ENCODE data around the gene SPSB3. TPM values are rescaled to one million over a fixed set of nuclear protein-coding genes. Genes with fewer than 3 reads are reported as not detected.

SPSB3 gene
- polyA plus RNA-seq, 1 donor (not counting 4 experiments of a cell fraction or from before 2014, with no cell fraction given) = 9.5 TPM

- Histone ChIP-seq H3K4me2 (ENCODE audit: control insufficient read depth, extremely low read depth, insufficient read depth, low read depth, low read length) (no peak overlapping the region), H3K9me1 (ENCODE audit: control insufficient read depth, extremely low read depth, insufficient read depth, low read length) (peaks cover 2% of the 10 kb centered on the region), H3K27me3 (ENCODE audit: control insufficient read depth, extremely low read depth, insufficient read depth, low read length) (no peaks in the 10 kb centered on the region), H3K4me1 (ENCODE audit: control insufficient read depth, extremely low read depth, insufficient read depth, low read length) (peaks cover 19% of the 10 kb centered on the region), H3K9ac (ENCODE audit: control insufficient read depth, extremely low read depth, insufficient read depth, low read length) (no peak overlapping the region), H3K36me3 (ENCODE audit: control insufficient read depth in 2 of 2, extremely low read depth in 1 of 2, insufficient read depth in 2 of 2, low read length in 2 of 2) (peaks cover 14 to 31% of the 10 kb centered on the region in 2 experiments), H3K4me3 (ENCODE audit: control insufficient read depth in 2 of 3, extremely low read depth in 1 of 3, insufficient read depth in 2 of 3, low read depth in 1 of 3, low read length in 3 of 3) (no peak overlapping the region), H2AFZ (ENCODE audit: control insufficient read depth, low read length) (no peak overlapping the region), H3K9me3 (ENCODE audit: control insufficient read depth, low read depth, low read length) (no peaks in the 10 kb centered on the region), H4K20me1 (ENCODE audit: control insufficient read depth, extremely low read depth, insufficient read depth, low read length) (no peaks in the 10 kb centered on the region), H3K27ac (ENCODE audit: control insufficient read depth, insufficient read depth, low read length) (no peak overlapping the region), H3K79me2 (ENCODE audit: control insufficient read depth, insufficient read depth, low read length) (no peaks in the 10 kb centered on the region)
- FAIRE-seq (no peak), DNase-seq (ENCODE audit: low read depth, low spot score) (no peak)
- TF ChIP-seq CTCF (optimal IDR thresholded peaks at IDR 0.05 in 1 of 3, IDR thresholded peaks at IDR 0.05 in 1 of 3, conservative IDR thresholded peaks at IDR 0.05 in 1 of 3; ENCODE audit: extremely low read depth in 1 of 3, insufficient read depth in 2 of 3, low read length in 3 of 3) (no peak), EZH2 (IDR thresholded peaks at IDR 0.05; ENCODE audit: low read length) (no peak)
- dilution Hi-C loops (cut with MboI; ENCODE audit: extremely low pct_ligation_motif_present, low sequenced_read_pairs) = no loop called here
Observed at GRCh38 chr16:1752853-1753252, 29.5 kb downstream of the SPSB3 start.

- Histone ChIP-seq H3K9ac (ENCODE audit: control insufficient read depth, extremely low read depth, insufficient read depth, low read length) (no peak overlapping the region), H3K36me3 (ENCODE audit: control insufficient read depth in 2 of 2, extremely low read depth in 1 of 2, insufficient read depth in 2 of 2, low read length in 2 of 2) (peaks cover 18 to 31% of the 10 kb centered on the region in 2 experiments), H3K9me3 (ENCODE audit: control insufficient read depth, low read depth, low read length) (no peaks in the 10 kb centered on the region), H3K27ac (ENCODE audit: control insufficient read depth, insufficient read depth, low read length) (no peak overlapping the region), H3K9me1 (ENCODE audit: control insufficient read depth, extremely low read depth, insufficient read depth, low read length) (peaks cover 2% of the 10 kb centered on the region), H4K20me1 (ENCODE audit: control insufficient read depth, extremely low read depth, insufficient read depth, low read length) (no peaks in the 10 kb centered on the region), H3K27me3 (ENCODE audit: control insufficient read depth, extremely low read depth, insufficient read depth, low read length) (no peaks in the 10 kb centered on the region), H2AFZ (ENCODE audit: control insufficient read depth, low read length) (no peak overlapping the region), H3K4me2 (ENCODE audit: control insufficient read depth, extremely low read depth, insufficient read depth, low read depth, low read length) (no peak overlapping the region), H3K79me2 (ENCODE audit: control insufficient read depth, insufficient read depth, low read length) (no peaks in the 10 kb centered on the region), H3K4me1 (ENCODE audit: control insufficient read depth, extremely low read depth, insufficient read depth, low read length) (peaks cover 19% of the 10 kb centered on the region), H3K4me3 (ENCODE audit: control insufficient read depth in 2 of 3, extremely low read depth in 1 of 3, insufficient read depth in 2 of 3, low read depth in 1 of 3, low read length in 3 of 3) (no peak overlapping the region)
- dilution Hi-C loops (cut with MboI; ENCODE audit: extremely low pct_ligation_motif_present, low sequenced_read_pairs) = no loop called here
- DNase-seq (ENCODE audit: low read depth, low spot score) (no peak), FAIRE-seq (no peak)
- TF ChIP-seq EZH2 (IDR thresholded peaks at IDR 0.05; ENCODE audit: low read length) (no peak), CTCF (optimal IDR thresholded peaks at IDR 0.05 in 1 of 3, IDR thresholded peaks at IDR 0.05 in 1 of 3, conservative IDR thresholded peaks at IDR 0.05 in 1 of 3; ENCODE audit: extremely low read depth in 1 of 3, insufficient read depth in 2 of 3, low read length in 3 of 3) (no peak)
Observed at GRCh38 chr16:1751946-1752345, 30.4 kb downstream of the SPSB3 start.
